Measurements from ENCODE around the gene FHIT.
"Not testable (repeated sequence)": the region's sequence is repeated elsewhere in the genome, so short reads cannot be mapped to it uniquely, and the experiment has no call there.

FHIT gene

DNA sequence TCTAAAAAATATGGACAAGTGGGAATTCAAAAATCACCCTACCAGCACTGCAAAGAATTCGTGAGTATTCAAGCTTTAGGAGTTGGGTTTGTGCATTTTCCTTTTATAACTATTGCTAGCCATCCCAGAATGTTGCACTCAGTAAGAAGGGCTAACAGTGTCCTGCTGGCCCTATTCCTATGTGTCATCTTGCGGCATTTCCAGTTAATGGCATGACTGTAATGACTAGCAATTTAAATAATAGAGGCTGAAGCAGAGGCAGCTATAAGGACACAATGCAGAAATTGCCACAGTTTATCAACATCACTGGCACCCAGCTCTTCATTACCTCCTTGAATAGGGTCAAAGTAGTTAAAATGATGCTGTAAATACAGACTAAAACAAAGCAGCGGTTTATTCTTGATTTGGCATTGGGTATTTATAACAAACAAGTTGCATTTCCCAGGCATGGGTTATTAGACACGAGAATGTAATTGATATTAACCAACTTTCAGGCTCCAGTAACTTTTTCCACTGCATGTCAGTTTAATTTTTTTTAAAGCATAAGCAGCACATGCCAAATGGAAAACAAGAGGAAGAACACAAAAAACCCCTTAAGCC, 177.6 kb downstream of the FHIT start:
- H3K27me3 ChIP-seq (ENCODE audit: control insufficient read depth in 1 of 2, insufficient read depth in 2 of 2, low read length in 2 of 2), result no peaks in the 10 kb centered on the region
- H3K9me3 ChIP-seq (ENCODE audit: low read length), result no peaks in the 10 kb centered on the region
- H3K36me3 ChIP-seq (ENCODE audit: insufficient read depth, low read length), result no peaks in the 10 kb centered on the region
- no peak overlapping the region for H3K4me3 ChIP-seq (ENCODE audit: low read depth in 1 of 2, low read length in 2 of 2)
- no peaks in the 10 kb centered on the region for H3K4me1 ChIP-seq (ENCODE audit: insufficient read depth, low read length)
- H3K27ac ChIP-seq (ENCODE audit: low read depth, low read length), result no peak overlapping the region
- H3K9ac ChIP-seq (ENCODE audit: low read length), result no peak overlapping the region

DNA sequence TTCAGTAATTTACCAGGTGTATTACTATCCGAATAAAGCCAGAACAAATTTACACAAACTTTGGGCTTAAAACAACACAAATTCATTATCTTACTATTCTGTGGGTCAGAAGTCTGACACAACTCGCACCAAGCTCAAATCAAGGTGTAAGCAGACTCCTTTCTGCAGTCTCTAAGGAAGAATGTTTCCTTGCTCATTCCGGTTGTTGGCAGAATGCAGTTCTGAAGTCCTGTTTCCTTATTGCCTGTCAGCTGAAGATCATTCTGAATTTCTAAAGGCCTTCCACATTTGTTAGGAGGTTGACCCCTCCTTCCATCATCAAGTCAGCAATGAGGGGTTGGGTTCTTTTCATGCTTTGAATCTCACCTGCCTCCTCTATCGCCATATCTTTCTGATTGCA, 183.2 kb downstream of the FHIT start:
- H3K4me3 ChIP-seq (ENCODE audit: low read depth in 1 of 2, low read length in 2 of 2), result no peak overlapping the region
- H3K27me3 ChIP-seq (ENCODE audit: control insufficient read depth in 1 of 2, insufficient read depth in 2 of 2, low read length in 2 of 2), result no peaks in the 10 kb centered on the region
- no peak overlapping the region for H3K9ac ChIP-seq (ENCODE audit: low read length)
- no peak overlapping the region for H3K27ac ChIP-seq (ENCODE audit: low read depth, low read length)
- no peaks in the 10 kb centered on the region for H3K4me1 ChIP-seq (ENCODE audit: insufficient read depth, low read length)
- no peaks in the 10 kb centered on the region for H3K36me3 ChIP-seq (ENCODE audit: insufficient read depth, low read length)
- no peaks in the 10 kb centered on the region for H3K9me3 ChIP-seq (ENCODE audit: low read length)

DNA sequence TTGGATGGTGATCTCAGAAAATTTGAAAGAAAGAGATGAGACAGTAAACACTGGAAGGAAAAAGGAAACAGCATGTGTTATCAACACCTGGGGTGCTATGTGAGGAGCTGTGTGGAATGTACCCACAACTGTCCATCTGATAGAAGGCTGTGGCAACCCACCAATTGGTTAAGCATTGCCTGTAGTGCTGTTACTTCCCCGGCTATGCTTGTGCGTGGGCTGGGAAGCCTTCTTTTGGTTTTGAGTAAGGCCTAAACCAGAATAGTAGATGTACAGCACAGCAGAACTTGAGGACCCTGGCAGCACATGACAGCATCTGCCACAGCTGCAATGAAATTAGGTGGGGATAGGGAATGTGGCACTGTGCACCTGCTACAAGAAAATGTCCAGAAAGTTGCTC, 184.5 kb downstream of the FHIT start:
- Histone ChIP-seq H3K27ac (ENCODE audit: low read depth, low read length) (no peak overlapping the region), H3K36me3 (ENCODE audit: insufficient read depth, low read length) (no peaks in the 10 kb centered on the region), H3K9me3 (ENCODE audit: low read length) (no peaks in the 10 kb centered on the region), H3K4me3 (ENCODE audit: low read depth in 1 of 2, low read length in 2 of 2) (no peak overlapping the region), H3K4me1 (ENCODE audit: insufficient read depth, low read length) (no peaks in the 10 kb centered on the region), H3K9ac (ENCODE audit: low read length) (no peak overlapping the region), H3K27me3 (ENCODE audit: control insufficient read depth in 1 of 2, insufficient read depth in 2 of 2, low read length in 2 of 2) (no peaks in the 10 kb centered on the region)

DNA sequence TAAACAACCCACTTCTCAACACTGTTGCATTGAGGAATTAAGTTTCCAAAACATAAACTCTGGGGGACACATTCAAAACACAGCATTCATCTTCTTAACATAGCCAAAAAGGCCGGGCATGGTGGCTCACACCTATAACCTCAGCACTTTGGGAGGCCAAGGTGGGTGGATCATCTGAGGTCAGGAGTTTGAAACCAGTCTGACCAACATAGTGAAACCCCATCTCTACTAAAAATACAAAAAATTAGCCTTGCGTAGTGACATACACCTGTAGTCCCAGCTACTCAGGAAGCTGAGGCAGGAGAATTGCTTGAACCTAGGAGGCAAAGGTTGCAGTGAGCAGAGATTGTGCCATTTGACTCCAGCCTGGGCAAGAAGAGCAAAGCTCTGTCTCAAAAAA, 185.0 kb downstream of the FHIT start:
- H3K27ac ChIP-seq (ENCODE audit: low read depth, low read length); H3K9me3 ChIP-seq (ENCODE audit: low read length); H3K27me3 ChIP-seq (ENCODE audit: control insufficient read depth in 1 of 2, insufficient read depth in 2 of 2, low read length in 2 of 2): not testable (repeated sequence)

DNA sequence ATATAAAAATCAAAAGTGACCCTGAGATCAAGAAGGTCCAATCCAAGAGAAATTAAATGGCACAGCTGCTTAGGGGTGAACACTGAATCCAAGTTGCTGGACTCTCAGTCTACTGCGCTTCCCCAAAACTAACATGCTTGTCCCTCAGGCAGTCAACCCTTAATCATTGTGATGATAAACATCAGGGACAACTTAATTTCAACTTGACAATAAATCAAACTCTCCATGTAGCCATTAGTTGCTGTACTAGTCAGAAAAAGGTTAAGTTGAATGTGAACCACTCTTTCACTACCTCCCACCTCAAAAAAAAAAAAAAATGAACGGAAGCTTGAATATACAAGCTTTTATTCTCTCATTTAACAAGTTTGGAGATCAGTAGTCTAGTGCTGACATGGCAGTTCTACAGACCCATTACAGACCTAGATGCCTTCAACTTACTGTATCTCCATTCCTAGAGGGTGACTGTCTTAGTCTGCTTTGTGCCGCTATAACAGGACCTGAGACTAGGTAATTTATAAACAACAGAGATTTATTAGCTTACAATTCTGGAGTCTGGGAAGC, 185.7 kb downstream of the FHIT start:
- H3K4me1 ChIP-seq (ENCODE audit: insufficient read depth, low read length), result no peaks in the 10 kb centered on the region
- H3K27me3 ChIP-seq (ENCODE audit: control insufficient read depth in 1 of 2, insufficient read depth in 2 of 2, low read length in 2 of 2), result no peaks in the 10 kb centered on the region
- no peak overlapping the region for H3K27ac ChIP-seq (ENCODE audit: low read depth, low read length)
- H3K36me3 ChIP-seq (ENCODE audit: insufficient read depth, low read length), result no peaks in the 10 kb centered on the region
- H3K9ac ChIP-seq (ENCODE audit: low read length), result no peak overlapping the region
- H3K4me3 ChIP-seq (ENCODE audit: low read depth in 1 of 2, low read length in 2 of 2), result no peak overlapping the region
- no peaks in the 10 kb centered on the region for H3K9me3 ChIP-seq (ENCODE audit: low read length)

More for the DNA sequence above, 185.0 kb downstream of the FHIT start:
- not testable (repeated sequence) for H3K4me3 ChIP-seq (ENCODE audit: low read depth in 1 of 2, low read length in 2 of 2); H3K9ac ChIP-seq (ENCODE audit: low read length); H3K4me1 ChIP-seq (ENCODE audit: insufficient read depth, low read length); H3K36me3 ChIP-seq (ENCODE audit: insufficient read depth, low read length)

DNA sequence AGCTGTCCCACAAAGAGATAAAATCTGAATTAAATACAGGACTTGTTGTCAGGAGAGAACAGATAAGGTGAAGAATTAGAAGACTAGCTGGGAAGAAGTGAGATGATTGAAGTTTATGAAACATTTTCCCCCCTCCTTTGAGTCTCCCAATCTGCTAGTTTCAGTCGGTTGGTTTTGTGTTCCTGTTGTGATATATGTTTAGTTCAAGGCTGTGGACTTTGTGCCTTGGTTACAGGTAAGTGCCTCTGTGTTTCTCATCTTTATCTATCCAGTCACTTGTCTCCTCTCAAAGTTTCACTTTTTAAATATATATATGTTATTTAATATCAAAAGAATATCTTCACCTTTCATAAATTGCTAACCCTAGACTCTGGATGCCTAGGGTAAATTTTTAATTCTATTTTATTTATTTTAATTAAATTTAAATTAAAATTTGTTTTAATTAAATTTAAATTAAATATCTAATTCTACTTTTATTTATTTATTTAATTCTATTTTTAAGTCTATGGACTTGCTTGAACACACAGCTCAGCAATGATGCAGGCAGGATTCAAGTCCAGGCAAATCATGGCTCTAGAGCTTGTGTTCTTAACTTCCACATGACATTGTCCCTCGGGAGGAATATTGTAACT, 190.0 kb downstream of the FHIT start:
- Histone ChIP-seq H3K4me3 (ENCODE audit: low read depth in 1 of 2, low read length in 2 of 2) (no peak overlapping the region), H3K36me3 (ENCODE audit: insufficient read depth, low read length) (no peaks in the 10 kb centered on the region), H3K27me3 (ENCODE audit: control insufficient read depth in 1 of 2, insufficient read depth in 2 of 2, low read length in 2 of 2) (no peaks in the 10 kb centered on the region), H3K9ac (ENCODE audit: low read length) (no peak overlapping the region), H3K9me3 (ENCODE audit: low read length) (no peaks in the 10 kb centered on the region), H3K27ac (ENCODE audit: low read depth, low read length) (no peak overlapping the region), H3K4me1 (ENCODE audit: insufficient read depth, low read length) (no peaks in the 10 kb centered on the region)

DNA sequence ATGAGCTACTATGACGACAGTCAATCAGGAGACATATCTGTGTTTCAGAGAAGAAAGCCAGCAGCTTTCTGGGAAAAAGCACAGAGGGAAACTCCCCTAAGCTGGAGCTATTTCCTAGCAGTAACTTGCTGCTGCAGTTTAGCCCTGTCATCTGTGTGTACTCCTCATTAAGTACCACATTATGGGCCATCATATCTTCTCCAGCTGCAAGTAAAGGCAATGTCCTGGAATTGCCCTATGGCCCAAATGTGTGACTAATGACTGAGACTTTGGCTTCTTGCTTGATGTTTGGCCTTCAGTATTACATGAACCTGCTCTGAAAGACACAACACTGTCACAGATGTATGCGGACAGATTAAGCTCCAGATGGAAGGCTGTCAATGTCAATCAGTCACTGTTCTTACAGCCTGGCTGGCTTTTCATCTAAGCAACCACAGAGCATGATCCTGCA, 190.8 kb downstream of the FHIT start:
- H3K4me1 ChIP-seq (ENCODE audit: insufficient read depth, low read length), result no peaks in the 10 kb centered on the region
- H3K9ac ChIP-seq (ENCODE audit: low read length), result no peak overlapping the region
- H3K36me3 ChIP-seq (ENCODE audit: insufficient read depth, low read length), result no peaks in the 10 kb centered on the region
- H3K4me3 ChIP-seq (ENCODE audit: low read depth in 1 of 2, low read length in 2 of 2), result no peak overlapping the region
- no peaks in the 10 kb centered on the region for H3K9me3 ChIP-seq (ENCODE audit: low read length)
- no peaks in the 10 kb centered on the region for H3K27me3 ChIP-seq (ENCODE audit: control insufficient read depth in 1 of 2, insufficient read depth in 2 of 2, low read length in 2 of 2)
- H3K27ac ChIP-seq (ENCODE audit: low read depth, low read length), result no peak overlapping the region

DNA sequence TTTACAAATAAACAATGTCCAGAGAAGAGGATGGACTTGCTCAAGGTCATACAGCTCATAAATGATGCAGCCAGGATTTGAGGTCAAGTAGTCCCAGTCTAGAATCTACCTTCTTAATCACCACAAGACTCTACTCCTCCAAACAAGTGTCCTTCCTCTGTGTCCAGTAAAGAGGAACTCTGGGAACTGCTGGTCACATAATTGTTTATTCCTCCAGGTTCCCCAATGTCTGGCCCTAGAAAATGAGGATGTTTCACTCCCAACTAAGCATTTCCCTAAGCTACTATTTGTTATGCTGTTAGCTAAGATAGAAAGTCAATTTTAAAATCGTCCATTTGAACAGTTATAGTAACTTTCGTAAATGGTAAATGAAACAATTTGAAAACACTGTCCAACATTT, 192.4 kb downstream of the FHIT start:
- Histone ChIP-seq H3K4me1 (ENCODE audit: insufficient read depth, low read length) (no peaks in the 10 kb centered on the region), H3K9ac (ENCODE audit: low read length) (no peak overlapping the region), H3K36me3 (ENCODE audit: insufficient read depth, low read length) (no peaks in the 10 kb centered on the region), H3K27me3 (ENCODE audit: control insufficient read depth in 1 of 2, insufficient read depth in 2 of 2, low read length in 2 of 2) (no peaks in the 10 kb centered on the region), H3K9me3 (ENCODE audit: low read length) (no peaks in the 10 kb centered on the region), H3K27ac (ENCODE audit: low read depth, low read length) (no peak overlapping the region), H3K4me3 (ENCODE audit: low read depth in 1 of 2, low read length in 2 of 2) (no peak overlapping the region)

DNA sequence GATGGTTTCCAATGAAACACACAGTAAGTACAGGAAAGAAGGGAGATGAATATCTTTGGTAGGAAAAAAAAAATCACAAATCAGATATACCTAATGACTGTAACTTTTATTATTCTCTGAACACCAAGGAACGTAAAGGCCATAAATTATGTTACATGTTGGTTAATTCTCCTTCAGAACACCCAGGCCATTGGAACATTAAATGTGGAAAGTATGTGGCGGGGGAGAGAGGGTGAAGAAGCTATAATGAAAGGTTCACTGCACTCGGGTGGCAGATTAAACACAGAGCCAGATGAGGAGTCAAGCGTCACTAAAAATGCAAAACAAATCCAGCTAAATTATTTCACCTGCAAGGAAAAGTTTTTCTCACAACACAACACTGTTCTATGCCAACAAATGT, 193.8 kb downstream of the FHIT start:
- Histone ChIP-seq H3K27ac (ENCODE audit: low read depth, low read length) (no peak overlapping the region), H3K9ac (ENCODE audit: low read length) (no peak overlapping the region), H3K36me3 (ENCODE audit: insufficient read depth, low read length) (no peaks in the 10 kb centered on the region), H3K4me3 (ENCODE audit: low read depth in 1 of 2, low read length in 2 of 2) (no peak overlapping the region), H3K9me3 (ENCODE audit: low read length) (no peaks in the 10 kb centered on the region), H3K27me3 (ENCODE audit: control insufficient read depth in 1 of 2, insufficient read depth in 2 of 2, low read length in 2 of 2) (no peaks in the 10 kb centered on the region), H3K4me1 (ENCODE audit: insufficient read depth, low read length) (no peaks in the 10 kb centered on the region)

DNA sequence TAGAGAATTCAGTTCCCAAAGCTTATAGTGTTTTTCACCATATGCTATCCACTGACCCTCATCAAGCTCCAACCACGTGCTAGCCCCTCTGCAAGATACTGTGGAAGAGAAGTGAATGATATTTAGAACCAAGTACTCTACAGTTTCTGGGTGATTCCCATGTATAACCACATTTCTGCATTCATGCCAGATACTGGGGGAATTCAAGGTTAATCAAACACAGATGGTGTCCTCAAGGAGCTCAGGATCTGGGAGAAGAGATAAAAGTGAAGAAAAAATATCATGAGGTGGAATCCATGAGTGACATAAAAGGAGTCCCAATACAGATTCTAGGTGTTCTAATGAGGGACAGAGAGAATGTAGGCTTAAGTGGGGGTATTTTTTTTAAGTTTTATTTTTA, 195.8 kb downstream of the FHIT start:
- Histone ChIP-seq H3K9ac (ENCODE audit: low read length) (no peak overlapping the region), H3K27me3 (ENCODE audit: control insufficient read depth in 1 of 2, insufficient read depth in 2 of 2, low read length in 2 of 2) (no peaks in the 10 kb centered on the region), H3K36me3 (ENCODE audit: insufficient read depth, low read length) (no peaks in the 10 kb centered on the region), H3K27ac (ENCODE audit: low read depth, low read length) (no peak overlapping the region), H3K4me1 (ENCODE audit: insufficient read depth, low read length) (no peaks in the 10 kb centered on the region), H3K9me3 (ENCODE audit: low read length) (no peaks in the 10 kb centered on the region), H3K4me3 (ENCODE audit: low read depth in 1 of 2, low read length in 2 of 2) (no peak overlapping the region)

DNA sequence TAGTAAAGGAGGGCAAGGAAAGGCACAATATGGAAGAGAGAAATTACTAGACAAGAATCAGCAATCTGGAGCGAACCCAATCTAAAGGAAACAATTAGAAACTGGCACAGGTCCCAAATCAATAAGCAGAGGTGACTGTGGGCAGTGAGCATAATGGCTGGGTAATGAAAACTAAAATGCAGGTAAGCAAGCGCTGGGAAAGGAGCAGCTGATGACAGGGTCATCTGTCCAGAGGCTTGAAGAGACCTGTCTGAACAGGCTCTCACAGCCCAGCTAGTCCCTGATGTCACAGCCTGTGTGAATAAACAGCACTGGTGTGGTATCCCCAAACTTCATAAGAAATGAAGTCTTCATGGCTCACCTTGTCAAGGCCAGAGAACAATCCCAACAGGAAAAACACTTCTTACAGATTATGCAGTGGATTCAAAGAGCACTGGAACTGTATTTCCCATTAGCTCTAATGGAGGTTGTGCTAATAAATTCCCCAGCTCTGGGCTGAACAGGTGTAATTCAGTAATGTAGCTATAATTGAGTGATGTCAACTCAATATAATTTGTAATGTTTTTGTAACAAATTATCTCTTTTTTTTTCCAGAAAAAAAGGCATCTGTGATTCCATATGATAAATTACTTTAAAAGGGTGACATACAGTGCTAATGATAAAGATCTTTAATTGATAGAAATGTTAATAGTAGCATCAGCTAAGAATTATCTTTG, 197.3 kb downstream of the FHIT start:
- Histone ChIP-seq H3K4me3 (ENCODE audit: low read depth in 1 of 2, low read length in 2 of 2) (no peak overlapping the region), H3K9ac (ENCODE audit: low read length) (no peak overlapping the region), H3K9me3 (ENCODE audit: low read length) (no peaks in the 10 kb centered on the region), H3K27ac (ENCODE audit: low read depth, low read length) (no peak overlapping the region), H3K27me3 (ENCODE audit: control insufficient read depth in 1 of 2, insufficient read depth in 2 of 2, low read length in 2 of 2) (no peaks in the 10 kb centered on the region), H3K36me3 (ENCODE audit: insufficient read depth, low read length) (no peaks in the 10 kb centered on the region), H3K4me1 (ENCODE audit: insufficient read depth, low read length) (no peaks in the 10 kb centered on the region)
